Measurements from ENCODE around the gene JARID2. TPM values are rescaled to one million over a fixed set of nuclear protein-coding genes. Genes with fewer than 3 reads are reported as not detected.

JARID2 gene
- total and polyA plus RNA-seq, 2 of the 8 experiments (the other 6 are each of a cell fraction or from before 2014, with no cell fraction given): 60.1 to 239 TPM

GRCh38 chr6:15441215-15441868 is 195.5 kb downstream of the JARID2 start:
- H2AK5ac ChIP-seq (ENCODE audit: low read depth, low read length): no peak overlapping the region
- ChIA-PET CTCF (ENCODE audit: partially characterized antibody) (interaction anchor here (0.7 to 3.8 kb wide), 20 partner anchors 9 to 663 kb away, joined by 3 to 21 read pairs (median 4); no protein-coding TSS in a partner anchor), POLR2A (ENCODE audit: partially characterized antibody) (interaction anchor here (0.8 kb wide), 1 partner anchor 27 kb away, joined by 4 read pairs; no protein-coding TSS in a partner anchor)
- H4K5ac ChIP-seq (ENCODE audit: insufficient read length, low read depth, low read length): no peak overlapping the region
- no peak for TF ChIP-seq TAF7 (optimal IDR thresholded peaks at IDR 0.05; ENCODE audit: borderline replicate concordance, low read depth, low read length)
- peak in 2 of 3 experiments; percentile 50 to 74; a peak in 3 of 4 replicates for TF ChIP-seq CTCF (IDR thresholded peaks at IDR 0.05; ENCODE audit: control extremely low read depth in 1 of 3, insufficient read depth in 1 of 3, low read depth in 1 of 3, low read length in 3 of 3)
- TF ChIP-seq HDAC2 (IDR thresholded peaks at IDR 0.05; ENCODE audit: borderline replicate concordance in 1 of 2, low read depth in 2 of 2, low read length in 2 of 2): 0 out of 4 replicates have a peak, but pooled peaks of 1 of the 2 experiments have one; percentile 16
- TF ChIP-seq RAD21 (IDR thresholded peaks at IDR 0.05 in 1 of 2, conservative IDR thresholded peaks at IDR 0.05 in 1 of 2; ENCODE audit: low read depth in 2 of 2, low read length in 2 of 2): peak; percentile 66 to 71
- peaks cover 62 to 100% of the 10 kb centered on the region in 2 experiments for H3K79me2 ChIP-seq (ENCODE audit: control insufficient read depth in 1 of 2, insufficient read depth in 2 of 2, low read length in 2 of 2)
- H3K9me3 ChIP-seq (ENCODE audit: insufficient read depth in 2 of 2, low read depth in 1 of 2, low read length in 1 of 2): no peaks in the 10 kb centered on the region
- no peak overlapping the region; the same call in 1 of the 2 replicates for H2BK5ac ChIP-seq (ENCODE audit: low read depth, low read length)
- no peak overlapping the region for H3K23ac ChIP-seq (ENCODE audit: insufficient read length)
- peaks cover 0 to 6% (median 0%) of the 10 kb centered on the region in 4 experiments; a peak in 1 of 8 replicates for H3K36me3 ChIP-seq (ENCODE audit: control insufficient read depth in 2 of 4, insufficient read depth in 4 of 4, low read length in 3 of 4)
- peaks cover 8 to 42% (median 24%) of the 10 kb centered on the region in 4 experiments for H3K4me1 ChIP-seq (replicated peaks in 1 of 4; ENCODE audit: control insufficient read depth in 3 of 4, insufficient read depth in 4 of 4, low read length in 3 of 4)
- H2BK12ac ChIP-seq (ENCODE audit: low read depth, low read length): no peak overlapping the region
- H2BK20ac ChIP-seq (ENCODE audit: low read length): no peak overlapping the region
- no peak overlapping the region for H4K91ac ChIP-seq (replicated peaks; ENCODE audit: insufficient read length, low read length)
- H2BK120ac ChIP-seq (replicated peaks; ENCODE audit: low read depth, low read length): no peak overlapping the region
- H3K27me3 ChIP-seq (replicated peaks in 1 of 4; ENCODE audit: control insufficient read depth in 3 of 4, extremely low read depth in 1 of 4, insufficient read depth in 3 of 4, low read length in 3 of 4): no peaks in the 10 kb centered on the region
- no peak overlapping the region for H2BK15ac ChIP-seq (ENCODE audit: low read length)
- DNase-seq (ENCODE audit: low read depth in 1 of 2, low spot score in 2 of 2) (no peak), FAIRE-seq (no peak)
- no peak overlapping the region for H3K27ac ChIP-seq (ENCODE audit: low read depth, low read length)
- H3K4me2 ChIP-seq (ENCODE audit: insufficient read depth in 1 of 2, low read depth in 2 of 2, low read length in 2 of 2): no peak overlapping the region
- no peak overlapping the region for H2AFZ ChIP-seq (ENCODE audit: low read length)
- H3K9ac ChIP-seq (replicated peaks in 1 of 4; ENCODE audit: extremely low read depth in 1 of 4, low read depth in 3 of 4, low read length in 3 of 4): no peak overlapping the region; a peak in 1 of 7 replicates
- no peak overlapping the region for H3K18ac ChIP-seq (ENCODE audit: extremely low read depth, low read length)
- H3K4me3 ChIP-seq (ENCODE audit: extremely low read depth in 1 of 4, insufficient read depth in 2 of 4, low read depth in 3 of 4, low read length in 4 of 4): no peak overlapping the region
- H3K56ac ChIP-seq (replicated peaks; ENCODE audit: insufficient read length, low read depth, low read length): no peak overlapping the region
- H3K23me2 ChIP-seq (ENCODE audit: low read depth, low read length): no peaks in the 10 kb centered on the region
- no peak overlapping the region for H3K14ac ChIP-seq (ENCODE audit: insufficient read length)
- peaks cover 30% of the 10 kb centered on the region for H3K79me1 ChIP-seq (ENCODE audit: low read depth, low read length)
- H4K20me1 ChIP-seq (replicated peaks in 1 of 2; ENCODE audit: control insufficient read depth in 1 of 2, insufficient read depth in 2 of 2, low read length in 2 of 2): peaks cover 48 to 73% of the 10 kb centered on the region in 2 experiments
- no peak overlapping the region for H4K8ac ChIP-seq (ENCODE audit: extremely low read depth, insufficient read depth, low read length)
- 74% methylated on average over 7 of the region's 7 CpGs; no CpG with 5 or more reads in 1 of the 2 experiments for WGBS, 2 experiments (ENCODE audit: extremely low coverage in 1 of 2, insufficient coverage in 1 of 2, insufficient read length in 1 of 2, insufficient replicate concordance in 2 of 2, low coverage in 1 of 2, low lambda C conversion rate in 2 of 2, missing lambda C conversion rate in 1 of 2)
- H3K4ac ChIP-seq (replicated peaks; ENCODE audit: insufficient read length, low read depth, low read length): no peak overlapping the region
